AG04449 (cell line): ENCODE data around the gene TPD52L1.
"Not testable (repeated sequence)": the region's sequence is repeated elsewhere in the genome, so short reads cannot be mapped to it uniquely, and the experiment has no call there.

Experiments used
- CTCF ChIA-PET: fragments of 350-600 bp; formaldehyde crosslinking; extraction: SDS; loops from one replicate; lab custom pipeline; 2021; ENCODE audit warnings: antibody characterized with exemption; lab: Yijun Ruan, JAX
- POLR2A ChIA-PET: fragments of 400-600, 350-600 bp; formaldehyde crosslinking; extraction: SDS; loops from one replicate; lab custom pipeline; 2020; ENCODE audit warnings: antibody characterized with exemption, inconsistent platforms; lab: Yijun Ruan, JAX
- DNase-seq: peaks from one replicate; pipeline ENCODE4 v3.0.0-alpha.2; 2010; ENCODE audit warnings: low read depth, low spot score
- H3K4me3 ChIP-seq: 2 replicates; pipeline ENCODE4 v1.5.1; 2011; ENCODE audit warnings: low read depth, mild to moderate bottlenecking, control low read depth, low read length
- CTCF ChIP-seq: IDR thresholded peaks from one replicate; pipeline ENCODE4 v1.5.1; 2011; ENCODE audit warnings: mild to moderate bottlenecking, moderate library complexity, low read length, control low read depth, inconsistent platforms; ENCODE audit not compliant: insufficient read depth; ENCODE audit errors: missing control alignments

TPD52L1 gene

GRCh38 chr6:125155344-125155743, 1.8 kb downstream of the TPD52L1 start:
- no peak for TF ChIP-seq CTCF
- ChIA-PET POLR2A (interaction anchor here (0.6 kb wide), 1 partner anchor 47 kb away, joined by 3 read pairs; no protein-coding TSS in a partner anchor), CTCF (interaction anchor here (0.5 to 6.5 kb wide), 20 partner anchors 9 to 286 kb away, joined by 3 to 60 read pairs (median 4); no protein-coding TSS in a partner anchor)
- DNase-seq: no peak
- no peak overlapping the region for H3K4me3 ChIP-seq

GRCh38 chr6:125156496-125156895, 2.9 kb downstream of the TPD52L1 start:
- CTCF ChIA-PET: interaction anchor here (0.9 to 4.8 kb wide), 5 partner anchors 22 to 155 kb away, joined by 4 to 24 read pairs (median 4); no protein-coding TSS in a partner anchor

GRCh38 chr6:125157280-125157679, 3.7 kb downstream of the TPD52L1 start:
- ChIA-PET CTCF (interaction anchor here (1.4 to 3.2 kb wide), 2 partner anchors 143 to 155 kb away, joined by 4 to 15 read pairs; no protein-coding TSS in a partner anchor), POLR2A (no interaction called here)
- DNase-seq: no peak
- no peak for TF ChIP-seq CTCF
- no peak overlapping the region for H3K4me3 ChIP-seq

More at GRCh38 chr6:125156496-125156895, 2.9 kb downstream of the TPD52L1 start:
- DNase-seq: no peak
- POLR2A ChIA-PET: no interaction called here
- TF ChIP-seq CTCF: no peak
- H3K4me3 ChIP-seq: no peak overlapping the region

GRCh38 chr6:125157725-125158124, 4.2 kb downstream of the TPD52L1 start:
- ChIA-PET POLR2A (no interaction called here), CTCF (interaction anchor here (3.2 kb wide), 1 partner anchor 154 kb away, joined by 15 read pairs; no protein-coding TSS in a partner anchor)
- no peak for TF ChIP-seq CTCF
- H3K4me3 ChIP-seq: no peak overlapping the region
- no peak for DNase-seq

GRCh38 chr6:125163339-125163738, 9.8 kb downstream of the TPD52L1 start:
- POLR2A ChIA-PET: not testable (repeated sequence)

GRCh38 chr6:125163811-125164210, 10.2 kb downstream of the TPD52L1 start:
- DNase-seq: no peak
- ChIA-PET POLR2A (no interaction called here), CTCF (interaction anchor here (1.4 to 5.9 kb wide), 4 partner anchors 11 to 293 kb away, joined by 3 to 60 read pairs (median 5); partner anchors contain the start of gene TPD52L1)
- H3K4me3 ChIP-seq: no peak overlapping the region
- no peak for TF ChIP-seq CTCF

More at GRCh38 chr6:125163339-125163738, 9.8 kb downstream of the TPD52L1 start:
- not testable (repeated sequence) for H3K4me3 ChIP-seq, DNase-seq
- CTCF ChIA-PET: interaction anchor here (0.5 to 5.9 kb wide), 5 partner anchors 10 to 154 kb away, joined by 3 to 60 read pairs (median 3); partner anchors contain the start of gene TPD52L1
